K562 (cell line): ENCODE data around the gene SHC1. TPM values are rescaled to one million over a fixed set of nuclear protein-coding genes. Genes with fewer than 3 reads are reported as not detected.

Experiments
- CBFA2T3 ChIP-seq: fragments of 450-650 bp; IDR thresholded peaks from 2 replicates; pipeline ENCODE4 v1.6.1; 2017
- CHD2 ChIP-seq: IDR thresholded peaks from 2 replicates; pipeline ENCODE4 v1.6.1; 2011; ENCODE audit warnings: low read depth, low read length
- CREB1 ChIP-seq, 2 experiments: sonication (generic) in 1 of 2; formaldehyde crosslinking in 1 of 2; IDR thresholded peaks; 2 replicates each; pipeline versions ENCODE4 v1.6.1 to v1.8.0; 2012 to 2022; ENCODE audit warnings: inconsistent platforms in 1 of 2, mild to moderate bottlenecking in 1 of 2, missing genetic modification reagents in 1 of 2, moderate library complexity in 1 of 2
- DPF2 ChIP-seq: fragments of 450-650 bp; IDR thresholded peaks from 2 replicates; pipeline ENCODE4 v1.6.1; 2016
- EHMT2 ChIP-seq: fragments of 450-650 bp; IDR thresholded peaks from 2 replicates; pipeline ENCODE4 v1.6.1; 2018; ENCODE audit warnings: antibody characterized with exemption
- GATAD2A ChIP-seq: fragments of 450-650 bp; IDR thresholded peaks from 2 replicates; pipeline ENCODE4 v1.6.1; 2017
- GTF2E2 ChIP-seq: fragments of 200-800 bp; sonication (Bioruptor generic); IDR thresholded peaks from 2 replicates; pipeline ENCODE4 v1.6.1; 2016; ENCODE audit warnings: missing genetic modification characterization, missing compliant biosample characterization
- HCFC1 ChIP-seq: IDR thresholded peaks from 2 replicates; pipeline ENCODE4 v1.6.1; 2012; ENCODE audit warnings: low read depth, low read length, improper control_type of control experiment
- HLTF ChIP-seq: fragments of 450-650 bp; IDR thresholded peaks from 2 replicates; pipeline ENCODE4 v1.6.1; 2016
- HMBOX1 ChIP-seq: sonication (generic); IDR thresholded peaks from 2 replicates; pipeline ENCODE4 v1.6.1; 2016
- IFI16 ChIP-seq: fragments of 250-450 bp; sonication (Bioruptor Pico); IDR thresholded peaks from 2 replicates; pipeline ENCODE4 v2.1.2; 2022; ENCODE audit warnings: mild to moderate bottlenecking, inconsistent platforms
- MCM3 ChIP-seq: fragments of 450-650 bp; IDR thresholded peaks from 2 replicates; pipeline ENCODE4 v1.6.1; 2016
- PCBP2 ChIP-seq: fragments of 200-400 bp; formaldehyde crosslinking; IDR thresholded peaks from 2 replicates; pipeline ENCODE4 v1.6.1; 2018; ENCODE audit warnings: low read length, low read depth, mild to moderate bottlenecking, moderate library complexity; ENCODE audit not compliant: poor library complexity, severe bottlenecking
- RBM25 ChIP-seq: fragments of 200-400 bp; formaldehyde crosslinking; IDR thresholded peaks from 2 replicates; pipeline ENCODE4 v1.6.1; 2018; ENCODE audit warnings: low read length, low read depth, moderate library complexity; ENCODE audit not compliant: severe bottlenecking
- SREBF2 ChIP-seq: sonication (generic); formaldehyde crosslinking; IDR thresholded peaks from 2 replicates; pipeline ENCODE4 v1.4.0; 2020; ENCODE audit warnings: mild to moderate bottlenecking, missing genetic modification reagents
- SRSF1 ChIP-seq: fragments of 200-400 bp; formaldehyde crosslinking; IDR thresholded peaks from 2 replicates; pipeline ENCODE4 v1.6.1; 2017; ENCODE audit warnings: mild to moderate bottlenecking, low read depth, low read length, moderate library complexity
- TFE3 ChIP-seq: fragments of 450-650 bp; formaldehyde crosslinking; IDR thresholded peaks from 2 replicates; pipeline ENCODE4 v1.4.0; 2020; ENCODE audit warnings: mild to moderate bottlenecking, mixed read lengths
- TSHZ1 ChIP-seq: fragments of 250-450 bp; sonication (Bioruptor Pico); IDR thresholded peaks from 2 replicates; pipeline ENCODE4 v1.4.0; 2020; ENCODE audit warnings: mild to moderate bottlenecking, moderate library complexity
- UBTF ChIP-seq, 2 experiments: IDR thresholded peaks; 2 replicates each; pipeline ENCODE4 v1.6.1; 2012; ENCODE audit warnings: improper control_type of control experiment in 2 of 2, low read depth in 2 of 2, low read length in 2 of 2, borderline replicate concordance in 1 of 2
- ZNF644 ChIP-seq: fragments of 200-800 bp; sonication (Bioruptor generic); IDR thresholded peaks from 2 replicates; pipeline ENCODE4 v1.6.1; 2016; ENCODE audit warnings: low read depth, missing genetic modification characterization, missing compliant biosample characterization
- ZNF780A ChIP-seq: fragments of 250-450 bp; sonication (Bioruptor Pico); IDR thresholded peaks from 2 replicates; pipeline ENCODE4 v1.5.0; 2021; ENCODE audit warnings: mild to moderate bottlenecking
- polyA plus RNA-seq, 8 experiments: library from polyadenylated mRNA; depleted of rRNA in 4 of 8; stranded (reverse) in 5 of 8; unstranded in 3 of 8; fragments of >200 nt; fragmentation: Nextera tagmentation in 2 of 8; fragmentation: Illumina TruSeq in 1 of 8; extraction: Ambion mirVana in 2 of 8; extraction: Trizol in 1 of 8; gene quantifications; 2 replicates each; pipeline versions ENCODE4 v1.2.1 to v1.2.3, GENCODE V29; 2011 to 2014; ENCODE audit warnings: inconsistent platforms in 1 of 8, missing spikeins in 1 of 8
- total RNA-seq, 7 experiments: library from RNA; depleted of rRNA in 6 of 7; stranded (reverse); fragments of >200 nt in 6 of 7; fragmentation: Illumina TruSeq in 2 of 7; extraction: Trizol in 2 of 7; gene quantifications; 2 replicates each; pipeline versions ENCODE4 v1.2.1 to v1.2.3, GENCODE V29; 2011 to 2021; ENCODE audit warnings: low replicate concordance in 1 of 7

The SHC1 gene
- total and polyA plus RNA-seq, 9 of the 15 experiments (the other 6 are each of a cell fraction or from before 2014, with no cell fraction given), result 4.1 to 113 (median 51.9) TPM

GRCh38 chr1:154999571-155000410 lies 29.2 kb upstream of the SHC1 start (continued):
- no peak for TF ChIP-seq CREB1 (IDR thresholded peaks at IDR 0.05)
- TF ChIP-seq CREB1 (CRISPR knock-in tag; IDR thresholded peaks at IDR 0.05), result 0 out of 2 replicates have a peak, but pooled peaks have one; percentile 30
- no peak for TF ChIP-seq EHMT2
- TF ChIP-seq DPF2, result peak; percentile 34; the same call in 1 of the 2 replicates
- TF ChIP-seq PCBP2, result no peak
- TF ChIP-seq TFE3 (CRISPR knock-in tag), result no peak
- TF ChIP-seq MCM3, result no peak
- TF ChIP-seq HMBOX1, result no peak
- TF ChIP-seq ZNF644, result no peak
- TF ChIP-seq SRSF1, result no peak
- TF ChIP-seq GTF2E2 (tag), result no peak
- no peak for TF ChIP-seq RBM25
- no peak; a peak in 1 of 4 replicates for TF ChIP-seq UBTF (IDR thresholded peaks at IDR 0.05; ENCODE audit: borderline replicate concordance in 1 of 2, low read depth in 2 of 2, low read length in 2 of 2)
- no peak for TF ChIP-seq CBFA2T3
- TF ChIP-seq GATAD2A, result no peak
- no peak for TF ChIP-seq CHD2
- TF ChIP-seq TSHZ1 (CRISPR knock-in tag), result no peak
- no peak; the same call in 1 of the 2 replicates for TF ChIP-seq HCFC1
- TF ChIP-seq SREBF2 (CRISPR knock-in tag), result no peak
- no peak for TF ChIP-seq HLTF
- TF ChIP-seq IFI16 (CRISPR knock-in tag), result no peak
- no peak for TF ChIP-seq ZNF780A (CRISPR knock-in tag)
